ENCODE results near the gene FAM20C.

- TF ChIP-seq CTCF (IDR thresholded peaks at IDR 0.05), result no peak
- no peak for TF ChIP-seq POLR2A (IDR thresholded peaks at IDR 0.05)
Observed at GRCh38 chr7:151346-152050, 40.9 kb upstream of the FAM20C start.
